Spleen (tissue), 11 donors: ENCODE measurements around the gene ARHGAP24. TPM values are rescaled to one million over a fixed set of nuclear protein-coding genes. Genes with fewer than 3 reads are reported as not detected.
A peak's percentile ranks its signal among the peaks of the same experiment; 100 is the strongest.

Source experiments
- DNase-seq: peaks from one replicate; pipeline ENCODE4 v3.0.0-alpha.2; 2020
- H3K27ac ChIP-seq, 8 donors: fragments of 200-600 bp; sonication (generic) in 7 of 8; 1 replicate in 4 of 8; 2 replicates in 4 of 8; pipeline versions ENCODE4 v1.5.0 to v1.8.0; 2016 to 2021; ENCODE audit warnings: inconsistent platforms in 4 of 8, mild to moderate bottlenecking in 4 of 8, moderate library complexity in 1 of 8
- H3K27me3 ChIP-seq, 7 donors: fragments of 200-600 bp; sonication (generic) in 6 of 7; replicated peaks in 1 of 7; 1 replicate in 4 of 7; 2 replicates in 3 of 7; pipeline versions ENCODE4 v1.5.0 to v1.8.0; 2016 to 2021; ENCODE audit warnings: inconsistent platforms in 3 of 7, mild to moderate bottlenecking in 1 of 7
- H3K36me3 ChIP-seq, 6 donors: fragments of 200-600 bp; sonication (generic) in 5 of 6; 1 replicate in 4 of 6; 2 replicates in 2 of 6; pipeline versions ENCODE4 v1.5.0 to v1.8.0; 2016 to 2021; ENCODE audit warnings: inconsistent platforms in 2 of 6
- H3K4me1 ChIP-seq, 6 donors: fragments of 200-600 bp; sonication (generic) in 5 of 6; 1 replicate in 3 of 6; 2 replicates in 3 of 6; pipeline versions ENCODE4 v1.5.0 to v1.8.0; 2016 to 2021; ENCODE audit warnings: inconsistent platforms in 3 of 6
- H3K4me3 ChIP-seq, 8 donors: fragments of 200-600 bp; sonication (generic) in 7 of 8; 1 replicate in 4 of 8; 2 replicates in 4 of 8; pipeline versions ENCODE4 v1.5.0 to v1.8.0; 2016 to 2021; ENCODE audit warnings: inconsistent platforms in 4 of 8, mild to moderate bottlenecking in 4 of 8, moderate library complexity in 2 of 8
- H3K9me3 ChIP-seq, 8 donors: fragments of 200-600 bp; sonication (generic) in 7 of 8; 1 replicate in 4 of 8; 2 replicates in 4 of 8; pipeline versions ENCODE4 v1.5.0 to v1.8.0; 2016 to 2021; ENCODE audit warnings: inconsistent platforms in 4 of 8
- CTCF ChIP-seq, 11 experiments: fragments of 200-600 bp in 7 of 11; fragments of 450-650 bp in 4 of 11; sonication (generic) in 4 of 11; IDR thresholded peaks in 8 of 11; conservative IDR thresholded peaks in 3 of 11; 1 replicate in 7 of 11; 2 replicates in 4 of 11; pipeline versions ENCODE4 v1.4.0 to v1.8.0; 2016 to 2021; ENCODE audit warnings: antibody characterized with exemption in 11 of 11, inconsistent platforms in 4 of 11, mild to moderate bottlenecking in 1 of 11
- POLR2A ChIP-seq, 3 donors: fragments of 450-650 bp; IDR thresholded peaks; one replicate each; pipeline ENCODE4 v1.5.1; 2017; ENCODE audit warnings: antibody characterized with exemption in 3 of 3, mild to moderate bottlenecking in 1 of 3
- POLR2AphosphoS5 ChIP-seq, 3 donors: sonication (generic); formaldehyde crosslinking; IDR thresholded peaks; one replicate each; pipeline ENCODE4 v1.5.1; 2017; ENCODE audit warnings: antibody characterized with exemption in 3 of 3
- WGBS, 5 donors: extraction: QIAGEN DNeasy Blood & Tissue Kit in 3 of 5; methylation state at CpG; one replicate each; pipeline versions ENCODE4 v1.1.5 to v1.1.7; 2013 to 2018; 5-methylcytosine and 5-hydroxymethylcytosine counted together
- intact Hi-C: fragments of 100-400 bp; cut with DNase I; formaldehyde crosslinking; loops from one replicate; pipeline ENCODE4 v1.15.0; 2023; ENCODE audit warnings: low total_unique reads
- polyA plus RNA-seq, 3 donors: library from polyadenylated mRNA; stranded (reverse); fragments of 200-250 nt; gene quantifications; one replicate each; pipeline ENCODE4 v1.2.1, GENCODE V29; 2013
- total RNA-seq, 7 donors: library from RNA; depleted of rRNA in 3 of 7; stranded (reverse); fragments of >200 nt in 3 of 7; fragmentation: NEBNext Ultra II Directional in 4 of 7; extraction: Animal tissue kit (Norgen Biotek cat#: 25700) in 4 of 7; gene quantifications; one replicate each; pipeline versions ENCODE4 v1.1.0 to v1.2.1, GENCODE V29; 2016 to 2021
- donor health status: healthy with polysubstance abuse.
- donor health status: DM: no; HTN: no; CAD: no; lungs with moderate emphysema.
- donor health status: DM: no; HTN: no; CAD: no.
- donor health status: Bipolar disorder and iron deficiency.
- donor health status: healthy.
- donor health status: DM: no; HTN: no; CAD: no.
- donor health status: DM: yes; HTN: yes; CAD: no.

Gene ARHGAP24
- total and polyA plus RNA-seq, 10 donors, result 23.1 to 199 (median 130) TPM

GRCh38 chr4:85684676-85685075, 209.7 kb downstream of the ARHGAP24 start:
- Histone ChIP-seq H3K27ac (no peak overlapping the region), H3K4me1 (peaks cover 5 to 35% (median 19%) of the 10 kb centered on the region in 6 donors), H3K27me3 (no peaks in the 10 kb centered on the region), H3K9me3 (peaks cover 0 to 8% (median 0%) of the 10 kb centered on the region in 8 donors), H3K4me3 (no peak overlapping the region), H3K36me3 (peaks cover 0 to 4% (median 0%) of the 10 kb centered on the region in 6 donors)
- DNase-seq, result no peak
- WGBS, 5 donors, result 82 to 98% (median 94%) methylated on average over 1 of the region's 1 CpG
- intact Hi-C loops, result no loop called here
- TF ChIP-seq CTCF (IDR thresholded peaks at IDR 0.05 in 8 of 11, conservative IDR thresholded peaks at IDR 0.05 in 3 of 11), result no peak
- no peak for TF ChIP-seq POLR2AphosphoS5 (IDR thresholded peaks at IDR 0.05)
- TF ChIP-seq POLR2A (IDR thresholded peaks at IDR 0.05), result no peak

GRCh38 chr4:85686398-85686797, 211.4 kb downstream of the ARHGAP24 start:
- no peak for DNase-seq
- 83 to 94% (median 91%) methylated on average over 4 of the region's 4 CpGs for whole genome bisulfite sequencing, 5 donors

GRCh38 chr4:85688055-85688740, 213.2 kb downstream of the ARHGAP24 start:
- Histone ChIP-seq H3K4me1 (peaks cover 0 to 5% (median 0%) of the 10 kb centered on the region in 6 donors), H3K36me3 (peaks cover 0 to 4% (median 0%) of the 10 kb centered on the region in 6 donors), H3K27me3 (no peaks in the 10 kb centered on the region), H3K4me3 (no peak overlapping the region), H3K9me3 (peaks cover 0 to 17% (median 0%) of the 10 kb centered on the region in 8 donors), H3K27ac (peak overlapping the region in 2 of 8 donors; percentile 18 to 22)
- intact Hi-C loops, result no loop called here
- WGBS, 5 donors, result 69 to 84% (median 73%) methylated on average over 6 of the region's 6 CpGs
- no peak for DNase-seq
- TF ChIP-seq POLR2AphosphoS5 (IDR thresholded peaks at IDR 0.05), result no peak
- TF ChIP-seq POLR2A (IDR thresholded peaks at IDR 0.05), result no peak
- TF ChIP-seq CTCF (IDR thresholded peaks at IDR 0.05 in 8 of 11, conservative IDR thresholded peaks at IDR 0.05 in 3 of 11), result no peak

More at GRCh38 chr4:85686398-85686797, 211.4 kb downstream of the ARHGAP24 start:
- no peak overlapping the region for H3K27ac ChIP-seq
- peaks cover 0 to 4% (median 0%) of the 10 kb centered on the region in 6 donors for H3K36me3 ChIP-seq
- intact Hi-C loops, result no loop called here
- TF ChIP-seq CTCF (IDR thresholded peaks at IDR 0.05 in 8 of 11, conservative IDR thresholded peaks at IDR 0.05 in 3 of 11) (no peak), POLR2AphosphoS5 (IDR thresholded peaks at IDR 0.05) (no peak), POLR2A (IDR thresholded peaks at IDR 0.05) (no peak)
- H3K27me3 ChIP-seq, result no peaks in the 10 kb centered on the region
- peaks cover 0 to 17% (median 5%) of the 10 kb centered on the region in 6 donors for H3K4me1 ChIP-seq
- no peak overlapping the region for H3K4me3 ChIP-seq
- peaks cover 0 to 8% (median 0%) of the 10 kb centered on the region in 8 donors for H3K9me3 ChIP-seq

- Histone ChIP-seq H3K4me1 (peaks cover 0 to 35% (median 16%) of the 10 kb centered on the region in 6 donors), H3K27me3 (no peaks in the 10 kb centered on the region), H3K9me3 (peaks cover 0 to 12% (median 0%) of the 10 kb centered on the region in 8 donors), H3K4me3 (no peak overlapping the region), H3K36me3 (peaks cover 0 to 15% (median 0%) of the 10 kb centered on the region in 6 donors), H3K27ac (peak overlapping the region in 4 of 8 donors; percentile 5 to 84 (median 50))
- no peak for DNase-seq
- 89 to 95% (median 91%) methylated on average over 2 of the region's 2 CpGs for WGBS, 5 donors
- intact Hi-C loops, result no loop called here
- TF ChIP-seq POLR2A (IDR thresholded peaks at IDR 0.05) (no peak), CTCF (IDR thresholded peaks at IDR 0.05 in 8 of 11, conservative IDR thresholded peaks at IDR 0.05 in 3 of 11) (no peak), POLR2AphosphoS5 (IDR thresholded peaks at IDR 0.05) (no peak)
Measured at GRCh38 chr4:85696661-85697060, 221.7 kb downstream of the ARHGAP24 start.
